Astrocyte (in vitro differentiated cells and primary cell): ENCODE results near the gene MSX2. TPM values are rescaled to one million over a fixed set of nuclear protein-coding genes. Genes with fewer than 3 reads are reported as not detected.

Source experiments
- DNase-seq: peaks from one replicate; pipeline ENCODE4 v3.0.0-alpha.2; 2010; ENCODE audit warnings: low read depth
- FAIRE-seq: peaks from 2 replicates; lab custom pipeline; 2011; peaks lifted over from hg19 to GRCh38; lab: Jason Lieb, UNC
- H2AFZ ChIP-seq: 2 replicates; pipeline ENCODE4 v1.6.0; 2012; ENCODE audit warnings: low read depth, low read length, inconsistent platforms
- H3K27ac ChIP-seq: 2 replicates; pipeline ENCODE4 v1.5.1; 2011; ENCODE audit warnings: low read depth, low read length, inconsistent platforms
- H3K27me3 ChIP-seq: 2 replicates; pipeline ENCODE4 v1.6.0; 2011; ENCODE audit warnings: low read length, inconsistent platforms; ENCODE audit not compliant: insufficient read depth
- H3K36me3 ChIP-seq: 2 replicates; pipeline ENCODE4 v1.5.1; 2011; ENCODE audit warnings: low read length, inconsistent platforms; ENCODE audit not compliant: insufficient read depth
- H3K4me1 ChIP-seq: 2 replicates; pipeline ENCODE4 v1.5.1; 2011; ENCODE audit warnings: low read length, inconsistent platforms; ENCODE audit not compliant: insufficient read depth
- H3K4me2 ChIP-seq: 2 replicates; pipeline ENCODE4 v1.6.0; 2012; ENCODE audit warnings: low read length, inconsistent platforms
- H3K4me3 ChIP-seq: 2 replicates; pipeline ENCODE4 v1.5.1; 2011; ENCODE audit warnings: low read depth, mild to moderate bottlenecking, low read length, inconsistent platforms; ENCODE audit not compliant: insufficient read depth
- H3K79me2 ChIP-seq: 2 replicates; pipeline ENCODE4 v1.6.0; 2012; ENCODE audit warnings: mild to moderate bottlenecking, low read length, inconsistent platforms; ENCODE audit not compliant: insufficient read depth
- H3K9ac ChIP-seq: 2 replicates; pipeline ENCODE4 v1.6.0; 2012; ENCODE audit warnings: mild to moderate bottlenecking, low read length, inconsistent platforms
- H3K9me3 ChIP-seq: 2 replicates; pipeline ENCODE4 v1.5.1; 2012; ENCODE audit warnings: low read depth, mild to moderate bottlenecking, low read length, inconsistent platforms; ENCODE audit not compliant: insufficient read depth
- H4K20me1 ChIP-seq: 2 replicates; pipeline ENCODE4 v1.6.0; 2012; ENCODE audit warnings: low read length, inconsistent platforms; ENCODE audit not compliant: insufficient read depth
- H3K27ac Mint-ChIP-seq: one replicate; pipeline ENCODE4 v1.8.0; 2021; ENCODE audit warnings: mild to moderate bottlenecking, mixed read lengths; ENCODE audit not compliant: unreplicated experiment
- H3K27me3 Mint-ChIP-seq: one replicate; pipeline ENCODE4 v1.8.0; 2021; ENCODE audit warnings: low read depth, mixed read lengths; ENCODE audit not compliant: unreplicated experiment
- H3K36me3 Mint-ChIP-seq: one replicate; pipeline ENCODE4 v1.8.0; 2021; ENCODE audit warnings: low read depth, mixed read lengths; ENCODE audit not compliant: unreplicated experiment
- H3K4me1 Mint-ChIP-seq: one replicate; pipeline ENCODE4 v1.8.0; 2021; ENCODE audit warnings: low read depth, mixed read lengths; ENCODE audit not compliant: unreplicated experiment
- H3K4me3 Mint-ChIP-seq: one replicate; pipeline ENCODE4 v1.8.0; 2021; ENCODE audit warnings: mild to moderate bottlenecking, moderate library complexity, mixed read lengths; ENCODE audit not compliant: unreplicated experiment
- H3K9me3 Mint-ChIP-seq: one replicate; pipeline ENCODE4 v1.8.0; 2021; ENCODE audit warnings: mild to moderate bottlenecking, mixed read lengths; ENCODE audit not compliant: unreplicated experiment
- CTCF ChIP-seq: IDR thresholded peaks from 2 replicates; pipeline ENCODE4 v1.5.1; 2011; ENCODE audit warnings: low read depth, mild to moderate bottlenecking, inconsistent platforms, low read length, moderate library complexity; ENCODE audit not compliant: insufficient read depth
- EZH2 ChIP-seq: IDR thresholded peaks from 2 replicates; pipeline ENCODE4 v1.6.1; 2012; ENCODE audit warnings: mild to moderate bottlenecking, low read length, inconsistent platforms; ENCODE audit not compliant: insufficient read depth
- total RNA-seq: library from RNA; stranded (reverse); gene quantifications from 2 replicates; pipeline ENCODE4 v1.2.1, GENCODE V29; 2021

MSX2 gene
- total RNA-seq, 1 donor from 2014 or later, result 12.0 TPM

GRCh38 chr5:174726916-174727793 lies 2.8 kb downstream of the MSX2 start:
- Mint-ChIP-seq H3K4me1 (peaks cover 4% of the 10 kb centered on the region), H3K9me3 (peaks cover 7% of the 10 kb centered on the region), H3K27me3 (peaks cover 87% of the 10 kb centered on the region), H3K4me3 (peak overlapping the region; percentile 92), H3K36me3 (peaks cover 12% of the 10 kb centered on the region), H3K27ac (no peak overlapping the region)
- H3K4me2 ChIP-seq, result no peak overlapping the region
- no peak overlapping the region for H2AFZ ChIP-seq
- FAIRE-seq (no peak), DNase-seq (no peak)
- peaks cover 5% of the 10 kb centered on the region for H3K79me2 ChIP-seq
- H3K4me3 ChIP-seq, result no peak overlapping the region
- H3K27me3 ChIP-seq, result peaks cover 60% of the 10 kb centered on the region
- peaks cover 15% of the 10 kb centered on the region for H3K4me1 ChIP-seq
- H3K9me3 ChIP-seq, result no peaks in the 10 kb centered on the region
- no peak for TF ChIP-seq EZH2
- TF ChIP-seq CTCF, result no peak
- no peak overlapping the region for H3K9ac ChIP-seq
- no peak overlapping the region for H3K27ac ChIP-seq
- H3K36me3 ChIP-seq, result no peaks in the 10 kb centered on the region
- peaks cover 16% of the 10 kb centered on the region for H4K20me1 ChIP-seq

- Mint-ChIP-seq H3K4me1 (peaks cover 4% of the 10 kb centered on the region), H3K4me3 (no peak overlapping the region), H3K27me3 (peaks cover 87% of the 10 kb centered on the region), H3K9me3 (peaks cover 7% of the 10 kb centered on the region), H3K27ac (no peak overlapping the region), H3K36me3 (peaks cover 12% of the 10 kb centered on the region)
- H3K9ac ChIP-seq, result no peak overlapping the region
- H3K4me3 ChIP-seq, result no peak overlapping the region
- TF ChIP-seq EZH2, result no peak
- TF ChIP-seq CTCF, result no peak
- DNase-seq (no peak), FAIRE-seq (no peak)
- peaks cover 5% of the 10 kb centered on the region for H3K79me2 ChIP-seq
- H3K4me2 ChIP-seq, result no peak overlapping the region
- no peak overlapping the region for H2AFZ ChIP-seq
- H3K36me3 ChIP-seq, result no peaks in the 10 kb centered on the region
- no peaks in the 10 kb centered on the region for H3K9me3 ChIP-seq
- H3K27ac ChIP-seq, result no peak overlapping the region
- H3K4me1 ChIP-seq, result peaks cover 16% of the 10 kb centered on the region
- H3K27me3 ChIP-seq, result peaks cover 59% of the 10 kb centered on the region
- peaks cover 16% of the 10 kb centered on the region for H4K20me1 ChIP-seq
These were observed 3.7 kb downstream of the MSX2 start for GRCh38 chr5:174727794-174728680.
